Stimulated activated CD4-positive, alpha-beta T cell treated with anti-CD3 and anti-CD28 coated beads, TNF-alpha, amount 100 ng/mL, for 4 hours (primary cell): Measurements from ENCODE around the gene ANKRD12.

Experiments used
- DNase-seq, 3 experiments: peaks; one replicate each; pipeline ENCODE4 v3.0.0-alpha.2; 2020; ENCODE audit warnings: low read depth in 3 of 3

ANKRD12 gene

DNA sequence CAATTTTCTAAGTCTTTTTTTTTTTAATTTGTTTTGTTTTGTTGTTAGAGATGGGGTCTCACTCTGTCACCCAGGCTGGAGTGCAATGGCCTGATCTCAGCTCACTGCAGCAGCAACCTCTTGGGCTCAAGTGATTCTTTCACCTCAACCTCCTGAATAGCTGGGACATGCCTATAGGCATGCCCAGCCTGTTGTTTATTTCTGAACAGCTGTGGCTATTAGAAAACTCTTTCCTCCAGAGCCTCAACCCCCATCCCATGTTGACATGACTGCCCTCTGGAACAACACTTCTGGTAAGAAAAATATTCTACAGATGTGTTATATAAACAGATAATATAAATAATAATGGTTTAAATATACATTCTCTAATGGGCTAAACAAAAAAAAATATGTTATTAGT is 153.6 kb downstream of the ANKRD12 start:
- no peak for DNase-seq

GRCh38 chr18:9292047-9292446 is 155.5 kb downstream of the ANKRD12 start:
- DNase-seq = no peak

- no peak for DNase-seq
These were observed 157.4 kb downstream of the ANKRD12 start for GRCh38 chr18:9293948-9294347.

DNA sequence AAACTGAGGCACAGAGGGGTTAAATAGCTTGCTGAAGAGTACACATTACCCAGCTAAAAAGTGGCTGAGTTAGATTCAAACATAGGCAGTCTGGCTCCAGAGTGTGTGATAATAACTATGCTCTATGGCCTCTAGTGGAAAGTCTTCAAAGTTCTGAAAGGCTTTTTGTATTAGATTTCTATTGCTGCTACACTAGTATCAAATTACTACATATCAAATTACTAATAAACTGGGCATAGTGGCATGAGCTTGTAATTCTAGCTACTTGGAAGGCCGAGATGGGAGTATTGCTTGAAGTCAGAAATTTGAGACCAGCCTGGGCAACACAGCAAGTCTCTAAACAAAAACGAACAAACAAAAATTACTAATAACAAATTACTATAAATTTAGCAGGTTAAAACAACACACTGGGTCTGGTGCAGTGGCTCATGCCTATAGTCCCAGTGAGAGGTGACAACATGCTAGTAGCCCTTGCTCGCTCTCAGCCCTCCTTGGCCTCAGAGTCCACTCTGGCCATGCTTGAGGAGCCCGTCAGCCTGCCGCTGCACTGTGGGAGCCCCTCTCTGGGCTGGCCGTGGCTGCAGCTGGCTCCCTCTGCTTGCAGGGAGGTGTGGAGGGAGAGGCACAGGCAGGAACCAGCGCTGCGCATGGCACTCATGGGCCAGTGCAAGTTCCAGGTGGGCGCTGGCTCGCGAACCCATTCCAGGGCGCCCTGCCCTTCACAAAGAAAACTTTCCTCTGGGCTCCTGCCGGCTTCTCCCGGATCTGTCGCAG is 159.8 kb downstream of the ANKRD12 start:
- no peak for DNase-seq

DNA sequence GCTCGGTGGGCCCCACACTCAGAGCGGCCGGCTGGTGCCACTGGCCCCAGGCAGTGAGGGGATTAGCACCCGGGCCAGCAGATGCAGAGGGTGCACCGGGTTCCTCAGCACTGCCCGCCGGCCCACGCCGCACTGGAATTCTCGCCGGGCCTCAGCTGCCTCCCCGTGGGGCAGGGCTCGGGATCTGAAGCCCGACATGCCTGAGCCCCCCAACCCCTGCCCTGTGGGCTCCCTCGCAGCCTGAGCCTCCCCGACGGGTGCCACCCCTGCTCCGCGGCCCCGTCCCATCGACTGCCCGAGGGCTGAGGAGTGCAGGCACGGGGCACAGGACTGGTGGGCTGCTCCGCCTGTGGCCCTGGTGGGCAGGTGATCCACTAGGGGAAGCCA is 160.4 kb downstream of the ANKRD12 start:
- no peak for DNase-seq

- no peak for DNase-seq
These were observed 167.9 kb downstream of the ANKRD12 start for GRCh38 chr18:9304388-9305070.

- no peak for DNase-seq
These were observed 182.8 kb downstream of the ANKRD12 start for GRCh38 chr18:9319333-9319732.

DNA sequence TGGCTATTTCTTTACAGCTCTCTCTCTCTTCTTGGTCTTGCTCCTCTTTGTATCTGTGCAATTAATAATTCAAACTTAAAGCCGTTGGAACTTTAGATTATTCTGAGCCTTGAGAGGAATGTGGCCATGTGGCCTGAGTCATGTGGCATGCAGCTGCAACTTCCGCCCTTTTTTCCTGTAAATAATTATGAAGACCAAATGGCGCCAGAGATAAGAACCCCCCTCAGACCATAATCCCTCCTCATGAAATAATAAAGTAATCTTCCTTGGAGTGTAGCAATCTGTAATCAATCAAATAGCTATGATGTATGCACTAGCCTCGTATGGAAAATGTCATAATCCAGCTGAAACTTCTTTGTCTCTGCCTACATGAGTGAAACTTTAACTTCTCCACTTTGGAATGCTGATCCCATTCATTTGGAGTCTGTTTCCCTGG is 184.5 kb downstream of the ANKRD12 start:
- DNase-seq = no peak

DNA sequence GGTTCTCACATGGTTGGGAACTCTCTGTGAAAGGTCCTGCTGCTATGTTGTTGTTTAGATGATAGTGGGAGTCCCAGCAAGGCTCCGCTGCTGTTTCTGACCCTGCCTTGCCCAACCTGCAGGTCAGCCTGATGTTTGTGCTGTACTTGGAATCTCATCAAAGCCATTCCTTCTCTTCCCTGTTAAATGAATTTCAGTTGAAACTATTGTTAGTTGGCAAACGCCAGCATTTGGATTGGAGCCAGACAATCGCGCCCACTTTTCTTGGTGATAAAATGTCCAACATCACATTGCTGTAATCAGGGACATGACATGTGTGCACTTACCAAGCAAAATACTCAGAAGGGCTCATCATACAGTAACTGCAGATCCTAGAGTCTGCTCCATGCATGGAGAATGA is 185.2 kb downstream of the ANKRD12 start:
- no peak for DNase-seq

GRCh38 chr18:9322744-9323143 is 186.2 kb downstream of the ANKRD12 start:
- no peak for DNase-seq

GRCh38 chr18:9323750-9324445 is 187.3 kb downstream of the ANKRD12 start:
- no peak for DNase-seq

- DNase-seq = no peak
These were observed 189.1 kb downstream of the ANKRD12 start for GRCh38 chr18:9325716-9326115.

GRCh38 chr18:9328776-9329175 is 192.2 kb downstream of the ANKRD12 start:
- no peak for DNase-seq

DNA sequence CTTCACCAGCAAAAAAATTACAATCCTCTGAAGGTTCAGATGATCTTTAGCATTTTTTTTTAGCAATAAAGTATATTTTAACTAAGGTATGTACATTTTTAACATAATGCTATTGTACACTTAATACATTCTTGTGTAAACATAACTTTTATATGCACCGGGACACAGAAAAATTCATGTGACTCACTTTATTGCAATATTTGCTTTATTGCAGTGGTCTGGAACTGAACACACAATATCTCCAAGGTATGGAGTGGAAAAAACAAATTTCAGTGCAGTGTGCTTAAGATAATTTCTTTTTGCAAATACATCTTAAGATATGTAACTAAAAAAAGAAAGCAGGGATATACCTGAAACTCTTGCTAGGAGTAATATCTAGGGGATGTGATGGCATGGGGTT is 192.9 kb downstream of the ANKRD12 start:
- no peak for DNase-seq

DNA sequence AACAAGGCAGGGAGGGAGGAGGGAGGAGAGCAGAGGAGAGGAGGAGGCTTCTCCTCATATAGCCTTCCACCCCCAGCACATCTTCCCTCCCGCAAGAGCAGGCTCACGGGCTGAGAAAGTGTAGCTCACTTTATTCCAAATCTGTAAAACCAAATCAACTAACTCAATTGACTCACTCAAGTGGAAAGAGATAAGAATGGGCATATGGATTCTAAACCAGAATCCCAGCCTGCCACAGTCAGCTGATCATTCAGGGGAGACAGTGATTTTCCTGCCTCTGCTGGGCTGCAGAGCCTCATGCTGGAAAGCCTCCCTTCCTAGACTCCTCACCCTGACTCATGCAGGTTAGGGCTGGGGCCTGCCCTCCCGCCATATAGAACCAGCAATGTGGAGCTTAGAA is 193.8 kb downstream of the ANKRD12 start:
- DNase-seq = no peak

DNA sequence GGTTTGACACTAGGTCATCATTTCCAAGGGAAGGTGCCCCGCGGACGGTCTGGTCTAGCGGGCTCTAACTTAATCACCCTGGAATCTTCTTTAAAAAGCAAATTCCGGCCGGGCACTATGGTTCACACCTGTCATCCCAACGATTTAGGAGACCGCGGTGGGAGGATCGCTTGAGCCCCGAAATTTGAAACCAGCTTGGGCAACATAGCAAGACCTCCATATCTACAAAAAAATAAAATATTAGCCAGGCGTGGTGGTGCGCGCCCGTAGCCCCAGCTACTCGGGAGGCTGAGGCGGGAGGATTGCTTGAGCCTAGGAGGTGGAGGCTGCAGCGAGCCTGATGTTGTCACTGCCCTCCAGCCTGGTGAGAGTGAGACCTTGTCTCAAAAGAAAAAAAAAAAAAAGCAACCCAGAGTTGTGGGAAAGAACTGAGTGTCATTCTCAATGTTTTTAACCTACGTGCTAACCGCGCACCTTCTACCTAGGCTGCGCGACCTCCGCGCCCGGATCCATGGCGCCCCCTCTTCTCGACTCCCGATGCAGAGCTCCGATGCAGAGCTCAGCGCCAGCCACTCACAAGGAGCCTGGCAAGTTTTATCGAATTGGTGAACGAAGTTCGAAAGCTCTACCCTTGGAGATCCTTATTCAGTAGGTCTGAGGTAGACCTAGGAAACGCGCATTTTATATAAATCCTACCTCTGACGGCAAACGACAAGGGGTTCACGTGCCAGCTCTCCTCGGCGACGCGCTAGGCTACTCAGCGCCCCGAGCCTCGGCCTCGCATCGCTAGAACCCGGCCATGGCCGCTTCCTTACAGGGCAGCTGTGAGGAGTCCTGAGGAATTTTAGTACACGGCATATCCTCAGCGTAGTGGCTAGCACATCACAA is 197.1 kb downstream of the ANKRD12 start:
- DNase-seq = peak in 1 of 3 experiments; percentile 5

DNA sequence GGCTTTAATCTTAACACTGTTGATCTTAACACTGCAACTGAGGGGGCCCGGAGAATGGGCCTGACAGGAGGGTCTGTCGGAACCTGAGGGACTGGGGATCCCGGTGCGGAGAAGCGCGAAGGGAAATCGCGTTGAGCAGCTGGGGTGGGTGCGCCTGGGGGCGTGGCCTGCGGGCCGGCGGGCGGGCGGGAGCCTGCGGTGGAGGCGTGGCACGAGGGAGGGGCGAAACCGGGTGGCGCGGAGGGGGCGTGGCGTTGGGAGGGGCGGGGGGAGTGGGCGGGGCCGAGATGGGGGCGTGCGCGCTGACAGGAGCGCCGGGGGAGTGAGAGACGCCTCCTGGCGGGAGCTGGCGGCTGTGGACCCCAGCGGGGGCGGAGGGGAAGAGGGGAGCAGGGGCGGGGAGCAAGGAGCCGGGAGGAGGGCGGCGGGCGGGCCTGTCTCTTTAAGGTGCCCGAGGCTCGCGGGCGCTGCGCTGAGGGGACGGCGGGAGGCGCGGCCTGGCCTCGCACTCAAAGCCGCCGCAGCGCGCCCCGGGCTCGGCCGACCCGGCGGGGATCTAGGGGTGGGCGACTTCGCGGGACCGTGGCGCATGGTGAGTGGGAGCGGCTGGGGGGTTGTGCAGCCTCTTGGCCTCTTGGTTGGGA is 197.9 kb downstream of the ANKRD12 start, which contains the start of gene TWSG1:
TSS of gene TWSG1 (plus strand) at position 445 of the 644 bp plus-strand sequence. CDS start 2,457 bp downstream, outside the sequence.
- DNase-seq = peak; percentile 88 to 94 (median 91)

DNA sequence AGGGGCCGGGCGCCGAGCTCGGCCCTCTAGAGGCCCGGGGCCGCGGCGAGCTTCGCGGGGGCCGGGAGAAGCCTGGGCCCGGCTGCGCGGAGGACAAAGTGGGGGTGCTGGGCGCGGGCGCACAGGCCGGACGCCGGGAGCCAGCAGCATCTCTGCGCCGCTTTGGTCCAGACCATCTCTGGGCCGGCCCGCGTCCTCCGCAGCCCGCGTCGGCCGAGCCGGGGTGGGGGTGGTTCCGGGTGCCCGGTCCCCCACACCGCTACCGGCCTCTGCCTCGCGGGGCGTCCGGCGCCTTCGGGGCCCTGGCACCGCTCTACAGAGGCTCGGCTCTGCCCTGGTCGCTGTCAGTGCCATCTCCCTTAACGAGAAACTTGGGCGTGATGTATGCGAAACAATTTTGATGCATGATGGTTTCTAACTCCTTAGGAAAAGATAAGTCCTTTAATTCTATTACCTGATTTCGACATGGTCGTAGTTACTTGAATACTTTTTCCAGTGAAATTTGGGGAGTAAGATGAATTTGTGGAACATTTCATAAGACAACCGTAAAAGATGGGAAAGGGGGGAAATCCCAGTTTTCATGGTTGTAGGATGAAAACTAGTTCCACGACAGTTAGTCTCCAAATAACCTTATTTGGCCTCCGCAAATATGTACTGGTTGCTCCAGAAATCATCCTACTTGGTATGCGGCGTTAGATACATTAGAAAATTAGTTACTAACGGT is 198.6 kb downstream of the ANKRD12 start:
- peak in 1 of 3 experiments; percentile 2 for DNase-seq
